Inflammatory macrophage (primary cell): ENCODE results near the gene NUP153.

Experiments used
- DNase-seq, 2 donors: peaks; one replicate each; pipeline ENCODE4 v3.0.0-alpha.2; 2020 to 2022

Gene NUP153

DNA sequence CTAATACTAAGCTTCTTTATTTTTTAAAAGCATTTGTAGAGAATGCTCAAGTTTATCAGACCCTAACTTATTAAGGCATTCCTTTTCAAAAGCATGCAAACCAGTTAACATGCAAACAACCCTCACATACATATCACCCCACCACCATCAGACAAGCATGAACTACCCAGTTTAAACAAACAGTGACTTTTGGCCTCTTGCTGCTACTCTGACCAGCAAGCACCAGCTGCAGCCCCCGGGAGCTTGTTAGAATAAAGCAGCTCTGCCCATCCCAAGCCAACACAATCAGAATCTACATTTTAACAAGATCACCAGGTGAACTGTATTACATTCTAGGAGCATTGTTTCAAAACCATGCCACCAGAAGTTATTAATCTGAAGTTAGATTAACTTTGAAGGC lies 5.9 kb upstream of the NUP153 start:
- no peak for DNase-seq

DNA sequence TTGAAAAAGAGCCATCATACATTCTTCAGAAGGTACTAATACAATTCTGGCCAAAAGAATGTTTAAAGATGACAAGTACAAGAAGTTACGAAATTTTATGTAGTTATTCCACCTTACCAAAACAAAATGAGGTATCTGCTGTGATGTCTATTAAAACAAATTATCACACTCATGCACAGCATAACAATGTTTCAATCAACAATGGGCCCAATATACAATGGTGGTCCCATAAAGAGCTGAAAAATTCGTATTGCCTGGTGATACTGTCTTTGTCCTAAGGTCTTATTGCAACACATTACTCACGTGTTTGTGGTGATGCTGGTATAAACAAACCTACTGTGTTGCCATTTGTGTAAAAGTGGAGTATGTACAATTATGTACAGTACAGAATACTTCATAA lies 3.6 kb upstream of the NUP153 start:
- DNase-seq: no peak

DNA sequence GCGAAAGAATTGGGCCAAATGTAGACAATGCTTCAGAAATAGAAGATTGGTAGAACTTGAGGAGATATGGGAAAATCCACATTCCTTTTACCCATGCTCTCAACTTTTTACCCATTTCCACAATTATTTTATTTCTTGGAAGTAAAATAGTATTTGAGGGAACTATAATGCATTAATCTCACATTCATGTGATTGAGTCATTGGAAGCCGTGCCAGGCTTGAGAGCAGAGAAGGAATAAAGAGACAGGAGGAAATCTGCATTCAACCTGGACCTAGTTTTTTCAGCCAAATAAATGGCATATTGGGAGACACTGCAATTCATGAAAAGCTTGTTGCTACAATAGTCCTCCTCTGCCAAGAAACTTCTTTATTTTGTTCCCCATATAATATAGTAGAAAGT lies 2.8 kb upstream of the NUP153 start:
- no peak for DNase-seq

DNA sequence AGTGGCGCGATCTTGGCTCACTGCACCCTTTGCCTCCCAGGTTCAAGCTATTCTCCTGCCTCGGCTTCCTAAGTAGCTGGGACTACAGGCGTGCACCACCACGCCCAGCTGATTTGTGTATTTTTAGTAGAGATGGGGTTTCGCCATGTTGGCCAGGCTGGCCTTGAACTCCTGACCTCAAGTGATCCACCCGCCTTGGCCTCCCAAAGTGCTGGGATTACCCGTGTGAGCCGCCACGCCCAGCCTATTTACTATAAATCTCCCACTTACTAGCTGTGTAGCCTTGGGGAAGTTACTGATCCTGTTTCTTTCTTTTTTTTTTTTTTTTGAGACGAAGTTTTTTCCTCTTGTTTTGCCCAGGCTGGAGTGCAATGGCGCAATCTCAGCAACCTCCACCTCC lies 1.3 kb upstream of the NUP153 start:
- DNase-seq: peak in 1 of 2 donors; percentile 6

DNA sequence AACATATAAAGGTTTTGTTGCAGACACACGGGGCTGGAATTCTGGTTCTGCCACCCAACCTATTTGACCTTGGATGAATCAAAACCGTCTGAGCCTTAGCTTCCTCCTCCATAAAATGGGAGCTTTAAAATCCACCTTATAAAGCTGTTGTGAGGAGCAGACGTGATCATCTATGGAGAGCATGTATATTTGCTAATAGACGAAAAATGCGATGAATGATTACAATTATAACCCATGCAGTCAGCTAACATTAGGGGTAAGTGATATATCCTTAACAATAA lies 586 bp upstream of the NUP153 start:
- DNase-seq: peak in 1 of 2 donors; percentile 14

DNA sequence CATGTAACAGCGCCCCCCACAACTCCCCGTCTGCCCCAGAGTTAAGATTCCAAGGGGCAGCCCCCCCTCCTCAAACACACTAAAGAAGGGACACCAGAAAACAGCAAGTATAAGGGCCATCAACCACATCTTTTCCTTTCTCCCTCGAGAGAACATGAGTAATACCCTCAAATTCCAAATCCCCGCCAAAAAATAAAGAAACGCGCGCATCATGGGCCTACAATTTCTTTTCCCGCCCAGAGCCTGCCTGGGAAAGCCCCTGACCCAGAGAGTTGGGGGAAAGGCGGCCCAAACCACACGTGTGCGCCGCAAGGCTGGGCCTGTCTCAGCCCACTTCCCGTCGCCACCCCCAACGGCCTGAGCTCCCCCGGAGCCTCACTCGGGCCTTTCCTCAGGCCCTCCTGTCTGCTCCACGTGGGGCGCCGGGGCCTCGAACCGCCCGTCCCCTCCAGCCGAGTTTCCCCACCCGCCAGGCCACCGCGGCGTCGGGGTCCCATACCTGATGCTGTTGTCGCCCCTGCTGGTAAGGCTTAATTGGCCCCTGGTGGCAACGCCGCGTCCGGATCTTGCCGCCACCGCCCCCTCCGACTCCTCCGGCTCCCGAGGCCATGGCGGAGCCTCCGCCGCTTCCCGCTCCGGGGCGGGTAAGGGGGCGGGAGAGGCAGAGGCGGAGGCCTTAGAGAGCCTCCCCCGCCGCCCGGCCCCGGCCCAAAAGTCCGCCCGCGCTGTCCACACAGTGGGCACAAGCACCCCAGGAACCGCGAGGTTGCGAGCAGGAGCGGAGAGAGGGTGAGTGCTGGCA lies 746 bp downstream of the NUP153 start:
- peak; percentile 52 to 66 for DNase-seq

DNA sequence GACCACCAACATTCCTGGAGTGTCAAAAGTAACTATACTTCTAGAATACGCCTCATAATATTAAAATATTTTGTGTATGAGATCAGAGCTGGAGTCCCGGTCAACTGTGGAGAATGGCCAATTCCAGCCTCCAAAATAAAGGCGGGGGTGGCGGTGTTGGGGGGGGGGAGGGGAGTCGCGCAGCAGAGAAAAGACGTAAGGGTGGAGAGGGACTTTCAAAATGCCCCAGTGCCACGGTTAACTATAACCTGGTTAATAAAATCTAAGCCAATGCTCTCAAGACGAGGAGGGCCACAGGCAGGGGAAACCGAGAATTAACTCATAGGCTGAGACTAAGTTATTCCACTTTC lies 1.3 kb downstream of the NUP153 start:
- peak; percentile 7 to 31 for DNase-seq

DNA sequence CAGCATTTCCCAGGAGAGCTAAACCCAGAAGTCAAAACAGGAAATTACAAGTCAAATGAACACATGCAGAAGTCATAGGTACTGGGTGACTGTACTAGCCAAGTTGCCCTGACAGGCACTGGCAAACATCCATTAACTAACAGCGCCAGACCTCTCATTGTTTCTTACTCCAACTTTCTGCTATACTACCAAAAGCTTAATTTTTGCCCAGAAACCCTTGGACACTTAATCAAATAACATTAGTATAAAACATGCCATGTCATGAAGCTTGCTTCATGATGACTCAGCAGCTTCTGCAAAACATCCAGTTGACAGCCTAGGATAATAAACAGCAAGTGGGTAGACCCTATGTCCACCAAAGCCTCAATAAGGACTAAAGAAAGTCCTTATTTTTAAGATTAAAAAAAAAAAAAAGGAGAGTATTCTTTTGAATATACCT lies 3.5 kb downstream of the NUP153 start:
- DNase-seq: peak; percentile 49 to 56

DNA sequence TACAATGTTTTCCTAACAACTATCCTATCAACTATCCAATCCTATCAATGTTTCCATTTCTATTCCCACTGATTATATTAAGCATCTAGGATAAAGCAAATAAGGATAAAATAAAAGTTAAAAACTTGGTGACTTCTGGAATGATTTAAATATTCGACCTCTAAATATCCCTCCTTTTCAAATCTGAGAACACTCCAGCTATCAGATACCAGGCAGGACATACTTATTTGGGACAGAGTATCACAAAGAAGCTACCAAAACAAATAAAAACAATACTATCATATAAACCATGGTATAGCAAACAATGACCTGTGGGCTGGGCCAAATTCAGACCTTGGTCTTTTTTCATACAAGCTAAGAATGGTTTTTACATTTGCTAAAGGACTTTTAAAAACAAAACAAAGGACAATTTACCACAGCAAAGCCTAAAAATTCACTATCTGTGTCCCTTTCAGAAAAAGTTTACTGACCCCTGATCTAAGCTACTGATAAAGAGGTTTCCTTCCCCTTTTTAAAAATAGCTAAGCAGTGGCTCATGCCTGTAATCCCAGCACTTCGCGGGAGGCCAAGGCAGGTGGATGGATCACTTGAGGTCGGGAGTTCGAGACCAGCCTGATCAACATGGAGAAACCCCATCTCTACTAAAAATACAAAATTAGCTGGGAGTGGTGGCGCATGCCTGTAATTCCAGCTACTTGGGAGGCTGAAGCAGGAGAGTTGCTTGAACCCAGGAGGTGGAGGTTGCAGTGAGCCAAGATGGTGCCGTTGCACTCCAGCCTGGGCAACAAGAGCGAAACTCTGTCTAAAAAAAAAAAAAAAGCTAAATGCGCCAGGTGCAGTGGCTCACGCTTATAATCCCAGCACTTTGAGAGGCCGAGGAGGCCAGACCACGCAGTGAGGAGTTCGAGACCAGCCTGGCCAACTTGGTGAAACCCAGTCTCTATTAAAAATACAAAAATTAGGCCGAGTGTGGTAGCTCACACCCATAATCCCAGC lies 6.0 kb downstream of the NUP153 start:
- DNase-seq: peak in 1 of 2 donors; percentile 12

DNA sequence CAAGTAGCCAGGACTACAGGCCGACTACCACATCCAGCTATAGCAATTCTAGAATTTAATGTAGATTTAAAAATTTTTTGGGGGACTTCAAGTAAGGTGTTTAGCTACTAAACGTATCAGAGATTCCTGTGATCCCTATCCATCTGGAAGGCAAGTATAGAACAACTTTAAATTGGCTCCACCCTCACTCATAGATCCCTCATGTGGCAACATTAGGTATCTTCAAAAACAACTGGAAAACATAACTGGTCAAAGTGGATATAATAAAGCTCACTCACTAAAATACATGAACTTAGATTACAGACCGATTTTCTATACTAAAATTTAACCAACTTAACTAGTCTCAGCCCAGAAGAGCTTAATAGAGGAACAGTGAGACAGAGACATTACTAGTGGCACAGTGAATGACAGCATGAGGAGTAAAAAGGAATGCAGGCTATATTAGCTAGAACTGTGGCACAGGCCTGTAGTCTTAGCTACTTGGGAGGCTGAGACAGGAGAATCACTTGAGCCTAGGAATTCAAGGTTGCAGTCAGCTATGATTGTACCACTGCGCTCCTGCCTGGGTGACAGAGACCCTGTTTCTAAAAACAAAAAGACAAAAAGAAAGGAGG lies 14.7 kb downstream of the NUP153 start:
- no peak for DNase-seq

DNA sequence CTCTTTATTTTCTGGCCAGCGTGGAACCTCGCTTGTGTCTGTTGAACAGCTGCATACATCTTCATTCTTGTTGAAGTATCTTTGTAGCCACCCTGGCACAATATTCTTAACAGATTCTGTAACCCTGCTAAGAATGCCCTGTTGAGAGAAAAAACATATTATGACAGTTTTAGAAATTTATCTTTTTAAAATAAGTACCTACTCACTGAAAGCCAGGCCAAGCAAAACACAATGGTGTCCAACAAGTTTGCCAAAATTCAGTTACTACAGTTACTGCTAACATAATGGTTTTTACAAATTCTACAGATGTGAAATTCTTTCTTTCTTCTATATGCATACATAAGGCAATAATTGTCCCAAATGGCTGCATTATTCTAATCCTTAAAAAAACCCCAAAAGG lies 18.2 kb downstream of the NUP153 start:
- no peak for DNase-seq

DNA sequence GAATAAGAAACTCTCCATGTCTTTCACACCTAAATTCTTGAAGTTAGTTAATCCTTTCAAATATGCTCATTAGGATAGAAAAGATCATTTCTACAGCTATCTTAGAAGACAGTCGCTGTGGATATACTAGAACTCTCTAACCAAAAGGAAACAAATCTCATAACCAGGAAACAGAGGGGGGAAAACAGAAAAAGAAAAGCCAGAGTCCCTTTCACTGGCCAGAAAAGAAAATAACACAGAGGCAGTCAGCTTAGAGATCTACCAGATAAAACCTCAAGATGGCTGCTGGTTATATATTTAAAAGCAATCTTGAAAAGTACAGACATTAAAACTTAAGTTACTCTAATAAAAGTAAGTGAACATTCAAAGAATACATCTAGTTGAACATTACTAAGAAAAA lies 19.6 kb downstream of the NUP153 start:
- DNase-seq: no peak

DNA sequence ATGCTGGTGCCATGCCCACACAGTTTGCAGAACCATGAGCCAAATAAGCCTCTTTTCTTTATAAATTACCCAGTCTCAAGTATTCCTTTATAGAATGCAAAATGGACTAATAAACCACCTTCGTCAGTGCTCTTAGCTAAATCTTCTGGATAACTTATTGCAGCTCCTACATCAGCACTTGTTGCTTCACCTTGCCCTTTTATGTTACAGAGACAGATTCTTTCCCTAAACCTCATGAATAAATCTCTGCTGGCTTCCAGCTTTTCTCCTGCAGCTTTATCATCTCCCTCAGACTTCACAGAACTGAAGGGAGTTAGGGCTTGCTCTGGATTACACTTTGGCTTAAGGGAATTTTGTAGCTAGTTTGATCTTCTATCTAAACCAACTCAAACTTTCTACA lies 22.6 kb downstream of the NUP153 start:
- DNase-seq: no peak

DNA sequence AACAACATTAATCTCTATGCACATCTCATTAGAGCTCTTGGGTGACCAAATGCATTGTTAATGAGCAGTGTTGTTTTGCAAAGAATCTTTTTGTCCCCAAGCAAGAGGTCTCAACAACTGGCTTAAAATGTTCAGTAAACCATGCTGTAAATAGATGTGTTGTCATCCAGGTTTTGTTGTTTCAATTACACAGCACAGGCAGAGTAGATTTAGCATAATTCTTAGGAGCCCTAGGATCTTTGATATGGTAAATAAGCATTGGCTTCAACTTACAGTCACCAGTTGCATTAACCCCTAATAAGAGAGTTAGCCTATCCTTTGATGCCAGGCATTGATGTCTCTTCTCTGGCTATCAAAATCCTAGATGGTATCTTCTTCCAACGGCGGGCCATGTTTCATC lies 23.3 kb downstream of the NUP153 start:
- no peak for DNase-seq

DNA sequence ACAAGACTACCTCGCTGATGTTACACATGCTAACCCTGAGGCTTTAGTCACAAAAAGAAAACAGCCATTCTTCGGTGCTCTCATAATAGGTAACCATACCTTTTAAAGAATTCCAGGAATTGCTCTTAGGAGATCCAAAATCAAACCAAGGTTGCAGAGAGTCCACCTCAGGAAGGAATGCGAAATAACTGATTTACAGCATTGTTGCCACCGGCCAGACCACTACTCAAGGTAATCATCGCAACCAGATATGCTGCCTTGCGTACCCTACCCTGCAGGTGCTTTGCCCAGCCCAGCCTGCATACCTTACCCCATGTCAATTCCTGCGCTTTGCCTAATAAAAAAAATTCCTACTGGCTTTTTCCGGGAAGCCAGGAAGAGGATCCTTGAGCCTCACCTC lies 27.0 kb downstream of the NUP153 start:
- DNase-seq: no peak

DNA sequence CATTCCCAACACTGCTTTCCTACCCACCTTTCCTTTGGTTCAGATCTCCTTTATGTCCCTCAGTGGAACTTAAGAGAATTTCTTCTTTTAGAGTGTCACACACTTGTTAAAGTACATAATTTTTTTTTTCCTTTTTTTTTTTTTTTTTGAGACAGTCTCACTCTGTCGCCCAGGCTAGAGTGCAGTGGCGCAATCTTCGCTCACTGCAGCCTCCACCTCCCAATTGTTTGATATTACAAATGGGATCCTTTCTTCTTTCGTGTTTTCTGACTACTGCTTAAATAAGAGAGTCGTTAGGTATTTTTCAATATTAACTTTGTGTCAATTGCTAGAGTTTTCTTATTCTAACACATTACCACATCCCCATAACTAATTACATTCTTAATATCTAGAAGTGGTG lies 29.1 kb downstream of the NUP153 start:
- no peak for DNase-seq

DNA sequence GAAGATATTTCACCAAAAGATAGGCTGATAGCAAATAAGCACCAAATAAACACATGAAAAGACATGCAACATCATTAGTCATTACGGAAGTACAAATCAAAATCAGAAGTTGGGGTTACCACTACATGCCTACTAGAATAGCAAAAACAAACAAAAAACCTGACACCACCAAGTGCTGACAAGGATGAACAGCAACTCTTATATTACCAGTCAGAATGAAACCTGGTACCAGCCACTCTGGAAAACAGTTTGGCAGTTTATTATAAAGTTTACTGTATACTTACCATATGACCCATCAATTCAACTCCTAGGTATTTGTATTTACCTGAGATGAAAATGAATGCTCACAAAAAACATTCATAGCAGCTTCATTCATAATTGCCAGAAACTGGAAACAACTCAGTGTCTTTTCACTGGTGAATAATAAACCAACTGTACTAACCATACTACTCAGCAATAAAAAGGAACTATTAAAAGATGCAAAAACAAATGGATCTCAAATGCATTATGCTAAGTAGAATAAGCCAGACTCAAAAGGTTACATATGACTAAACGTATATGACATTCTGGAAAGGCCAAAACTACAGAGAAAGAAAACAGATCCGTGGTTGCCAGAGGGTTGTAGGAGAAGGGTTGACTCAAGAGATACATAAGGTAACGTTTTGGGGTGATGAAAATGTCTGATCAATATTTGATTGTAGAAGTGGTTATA lies 33.0 kb downstream of the NUP153 start:
- no peak for DNase-seq

DNA sequence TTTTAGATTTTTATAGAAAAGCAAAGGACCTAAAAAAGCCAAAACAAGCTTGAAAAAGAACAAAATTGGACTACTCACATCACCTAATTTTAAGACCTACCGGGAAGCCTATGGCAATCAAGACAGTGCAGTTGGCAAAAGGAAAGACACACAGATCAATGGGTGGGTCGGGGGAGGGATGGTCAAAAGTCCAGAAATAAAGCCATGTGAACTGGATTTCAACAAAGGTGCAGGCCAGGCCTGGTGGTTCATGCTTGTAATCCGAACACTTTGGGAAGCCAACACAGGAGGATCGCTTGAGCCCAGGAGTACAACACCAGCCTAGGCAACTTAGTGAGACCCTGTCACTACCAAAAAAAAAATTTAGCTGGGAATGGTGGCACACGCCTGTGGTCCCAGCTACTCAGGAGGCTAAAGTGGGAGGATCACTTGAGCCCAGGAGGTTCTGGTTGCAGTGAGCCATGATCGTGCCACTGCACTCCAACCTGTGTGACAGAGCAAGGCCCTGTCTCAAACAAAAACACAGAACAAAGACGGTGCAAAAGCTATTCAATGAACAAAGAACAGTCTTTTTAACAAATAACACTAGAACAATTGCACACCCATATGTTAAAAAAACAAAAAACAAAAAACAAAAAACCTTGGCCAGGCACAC lies 34.5 kb downstream of the NUP153 start:
- DNase-seq: no peak

DNA sequence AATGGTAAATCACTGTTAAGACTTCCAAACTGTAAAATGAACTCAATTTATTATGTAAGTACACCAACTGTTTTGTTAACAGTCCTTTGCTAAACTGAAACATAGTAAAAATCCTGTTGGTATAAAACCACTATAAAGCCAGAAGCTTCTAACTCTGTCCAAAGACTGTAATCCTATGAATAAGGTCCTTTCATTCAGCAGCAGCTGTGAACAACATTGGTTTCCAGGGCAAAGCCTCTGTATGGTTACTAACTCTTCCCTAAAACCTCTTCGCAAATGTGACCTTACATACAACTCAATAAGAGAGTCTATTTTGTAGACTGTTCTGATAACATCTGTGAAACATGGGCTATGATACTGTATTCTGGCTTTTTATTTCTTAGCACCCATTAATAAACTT lies 40.1 kb downstream of the NUP153 start:
- no peak for DNase-seq

DNA sequence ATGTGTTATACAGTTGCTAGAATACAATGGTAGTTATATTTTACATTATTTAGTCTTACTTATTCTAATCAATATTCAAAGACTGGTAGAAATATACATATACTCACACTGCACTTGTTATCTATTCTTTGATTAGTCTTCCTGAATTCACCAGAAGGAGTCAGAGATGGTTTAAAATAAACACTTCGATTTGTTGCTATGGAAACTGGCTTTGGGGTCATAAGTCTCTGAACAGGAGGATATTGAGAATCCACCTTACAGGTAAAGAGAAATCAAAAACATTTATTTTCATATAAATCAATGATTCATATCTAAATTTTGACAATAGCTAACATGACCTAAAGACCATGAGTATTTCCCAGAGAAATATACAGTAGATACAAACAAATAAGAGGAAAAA lies 41.6 kb downstream of the NUP153 start:
- DNase-seq: no peak

DNA sequence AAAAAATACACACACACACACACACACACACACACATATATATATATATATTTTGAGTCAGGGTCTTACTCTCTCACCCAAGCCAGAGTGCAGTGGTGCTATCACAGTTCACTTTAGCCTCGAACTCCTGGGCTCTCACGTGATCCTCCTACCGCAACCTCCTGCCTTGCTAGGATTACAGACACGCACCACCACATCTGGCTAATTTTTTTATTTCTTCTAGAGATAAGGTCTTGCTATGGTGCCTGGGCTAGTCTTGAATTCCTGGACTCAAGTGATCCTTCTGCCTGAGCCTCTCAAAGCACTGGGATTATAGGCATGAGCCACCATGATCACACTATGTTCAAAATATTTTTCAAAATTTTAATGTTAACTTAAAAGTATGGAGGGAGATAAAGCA lies 43.5 kb downstream of the NUP153 start:
- no peak for DNase-seq

DNA sequence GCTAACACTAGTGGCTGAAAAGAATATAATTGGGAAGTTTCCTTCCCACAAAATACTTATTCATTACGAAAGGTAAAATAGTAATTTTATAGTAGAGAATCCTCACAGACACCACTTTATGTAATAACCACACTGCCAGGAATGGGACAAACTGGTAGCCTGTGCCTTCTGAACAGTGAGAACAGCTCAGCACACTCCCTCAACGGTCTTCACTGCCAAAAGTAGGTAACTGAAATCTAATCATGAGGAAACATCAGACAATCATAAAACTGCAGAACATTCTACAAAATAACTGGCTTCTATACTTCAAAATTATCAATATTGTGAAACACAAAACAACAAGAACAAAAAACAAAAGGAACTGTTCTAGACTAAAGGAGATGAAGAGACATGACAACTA lies 44.1 kb downstream of the NUP153 start:
- DNase-seq: no peak
